Activated naive CD4-positive, alpha-beta T cell treated with anti-CD3 and anti-CD28 coated beads for 36 hours (primary cell): ENCODE results near the gene SPATS1. TPM values are rescaled to one million over a fixed set of nuclear protein-coding genes. Genes with fewer than 3 reads are reported as not detected.

Experiments
- CTCF ChIA-PET: fragments of 350-600 bp; sonication (Branson Sonifier 250); formaldehyde crosslinking; loops from one replicate; lab custom pipeline; 2021; ENCODE audit warnings: antibody characterized with exemption; lab: Charles Lee
- DNase-seq: peaks from one replicate; pipeline ENCODE4 v3.0.0-alpha.2; 2020
- H3K27ac Mint-ChIP-seq: one replicate; pipeline ENCODE4 v1.8.0; 2021; ENCODE audit warnings: mild to moderate bottlenecking, mixed read lengths
- H3K27me3 Mint-ChIP-seq: one replicate; pipeline ENCODE4 v1.8.0; 2021; ENCODE audit warnings: low read depth, mixed read lengths
- H3K36me3 Mint-ChIP-seq: one replicate; pipeline ENCODE4 v1.8.0; 2021; ENCODE audit warnings: low read depth, mixed read lengths
- H3K4me1 Mint-ChIP-seq: one replicate; pipeline ENCODE4 v1.8.0; 2021; ENCODE audit warnings: low read depth, mixed read lengths
- H3K4me3 Mint-ChIP-seq: one replicate; pipeline ENCODE4 v1.8.0; 2021; ENCODE audit warnings: mild to moderate bottlenecking, moderate library complexity, mixed read lengths
- H3K9me3 Mint-ChIP-seq: one replicate; pipeline ENCODE4 v1.8.0; 2021; ENCODE audit warnings: mixed read lengths
- intact Hi-C: fragments of 100-400 bp; cut with micrococcal nuclease; formaldehyde crosslinking; loops from one replicate; pipeline ENCODE4 v1.15.1; 2023
- total RNA-seq, 2 experiments: library from RNA; stranded (reverse); gene quantifications; one replicate each; pipeline ENCODE4 v1.2.3, GENCODE V29; 2021

Gene SPATS1
- total RNA-seq, 2 experiments from 2014 or later: not detected

- DNase-seq: no peak
- no peak overlapping the region for H3K4me3 Mint-ChIP-seq
- H3K36me3 Mint-ChIP-seq: peaks cover 29% of the 10 kb centered on the region
- H3K4me1 Mint-ChIP-seq: no peaks in the 10 kb centered on the region
- H3K27me3 Mint-ChIP-seq: no peaks in the 10 kb centered on the region
- H3K9me3 Mint-ChIP-seq: no peaks in the 10 kb centered on the region
- intact Hi-C loops: loop anchor here (1.0 kb wide), 1 partner anchor 36 kb away; no protein-coding TSS in a partner anchor
- CTCF ChIA-PET: interaction anchor here (0.6 to 7.5 kb wide), 3 partner anchors 29 to 151 kb away, joined by 3 to 108 read pairs (median 4); partner anchors contain the start of gene TMEM151B
- H3K27ac Mint-ChIP-seq: no peak overlapping the region
These were observed 38.6 kb upstream of the SPATS1 start for GRCh38 chr6:44303842-44304241.

GRCh38 chr6:44304282-44305199 is 37.9 kb upstream of the SPATS1 start:
- peak; percentile 34 for DNase-seq
- H3K9me3 Mint-ChIP-seq: no peaks in the 10 kb centered on the region
- H3K27me3 Mint-ChIP-seq: no peaks in the 10 kb centered on the region
- no peak overlapping the region for H3K4me3 Mint-ChIP-seq
- CTCF ChIA-PET: interaction anchor here (0.6 to 7.5 kb wide), 14 partner anchors 9 to 152 kb away, joined by 3 to 108 read pairs (median 4); partner anchors contain the start of genes AARS2, SPATS1 and TMEM151B
- intact Hi-C loops: loop anchor here (1.0 kb wide), 1 partner anchor 36 kb away; no protein-coding TSS in a partner anchor
- peaks cover 29% of the 10 kb centered on the region for H3K36me3 Mint-ChIP-seq
- no peak overlapping the region for H3K27ac Mint-ChIP-seq
- no peaks in the 10 kb centered on the region for H3K4me1 Mint-ChIP-seq

- Mint-ChIP-seq H3K9me3 (no peaks in the 10 kb centered on the region), H3K36me3 (peaks cover 34% of the 10 kb centered on the region), H3K27ac (no peak overlapping the region), H3K27me3 (no peaks in the 10 kb centered on the region), H3K4me3 (no peak overlapping the region), H3K4me1 (no peaks in the 10 kb centered on the region)
- DNase-seq: no peak
- intact Hi-C loops: no loop called here
- CTCF ChIA-PET: interaction anchor here (0.7 to 7.5 kb wide), 16 partner anchors 9 to 144 kb away, joined by 3 to 108 read pairs (median 4); partner anchors contain the start of genes AARS2, SPATS1 and TMEM151B
These were observed 37.2 kb upstream of the SPATS1 start for GRCh38 chr6:44305200-44305725.

GRCh38 chr6:44306710-44307109 is 35.7 kb upstream of the SPATS1 start:
- CTCF ChIA-PET: interaction anchor here (7.5 kb wide), 1 partner anchor 39 kb away, joined by 108 read pairs; the partner anchor contains the start of gene TMEM151B
- DNase-seq: no peak
- H3K4me1 Mint-ChIP-seq: peaks cover 3% of the 10 kb centered on the region

GRCh38 chr6:44307217-44307616 is 35.2 kb upstream of the SPATS1 start:
- CTCF ChIA-PET: interaction anchor here (7.5 kb wide), 1 partner anchor 39 kb away, joined by 108 read pairs; the partner anchor contains the start of gene TMEM151B
- Mint-ChIP-seq H3K9me3 (no peaks in the 10 kb centered on the region), H3K27ac (no peak overlapping the region), H3K36me3 (peaks cover 31% of the 10 kb centered on the region), H3K27me3 (no peaks in the 10 kb centered on the region), H3K4me1 (peaks cover 8% of the 10 kb centered on the region), H3K4me3 (no peak overlapping the region)
- DNase-seq: no peak
- intact Hi-C loops: no loop called here

More at GRCh38 chr6:44306710-44307109, 35.7 kb upstream of the SPATS1 start:
- Mint-ChIP-seq H3K9me3 (no peaks in the 10 kb centered on the region), H3K4me3 (no peak overlapping the region), H3K27ac (no peak overlapping the region), H3K27me3 (no peaks in the 10 kb centered on the region), H3K36me3 (peaks cover 31% of the 10 kb centered on the region)
- intact Hi-C loops: no loop called here

- no peak for DNase-seq
- Mint-ChIP-seq H3K27ac (peak overlapping the region; percentile 37), H3K4me3 (no peak overlapping the region), H3K9me3 (no peaks in the 10 kb centered on the region), H3K4me1 (peaks cover 17% of the 10 kb centered on the region), H3K36me3 (peaks cover 23% of the 10 kb centered on the region), H3K27me3 (no peaks in the 10 kb centered on the region)
- CTCF ChIA-PET: interaction anchor here (0.6 to 2.1 kb wide), 5 partner anchors 9 to 41 kb away, joined by 3 to 10 read pairs (median 3); no protein-coding TSS in a partner anchor
- intact Hi-C loops: no loop called here
These were observed 33.4 kb upstream of the SPATS1 start for GRCh38 chr6:44309092-44309491.

GRCh38 chr6:44309631-44310030 is 32.8 kb upstream of the SPATS1 start:
- Mint-ChIP-seq H3K27ac (peak overlapping the region; percentile 22), H3K36me3 (peaks cover 23% of the 10 kb centered on the region), H3K4me1 (peaks cover 17% of the 10 kb centered on the region), H3K4me3 (no peak overlapping the region), H3K9me3 (no peaks in the 10 kb centered on the region), H3K27me3 (no peaks in the 10 kb centered on the region)
- CTCF ChIA-PET: interaction anchor here (0.6 to 2.1 kb wide), 5 partner anchors 10 to 42 kb away, joined by 3 to 10 read pairs (median 3); no protein-coding TSS in a partner anchor
- intact Hi-C loops: loop anchor here (5.0 kb wide), 1 partner anchor 87 kb away; the partner anchor contains the start of gene SLC29A1
- DNase-seq: no peak

GRCh38 chr6:44310241-44310640 is 32.2 kb upstream of the SPATS1 start:
- DNase-seq: no peak
- Mint-ChIP-seq H3K4me1 (peaks cover 17% of the 10 kb centered on the region), H3K27ac (no peak overlapping the region), H3K27me3 (no peaks in the 10 kb centered on the region), H3K4me3 (no peak overlapping the region), H3K9me3 (no peaks in the 10 kb centered on the region), H3K36me3 (peaks cover 20% of the 10 kb centered on the region)
- CTCF ChIA-PET: interaction anchor here (2.1 kb wide), 1 partner anchor 42 kb away, joined by 10 read pairs; no protein-coding TSS in a partner anchor
- intact Hi-C loops: loop anchor here (5.0 kb wide), 1 partner anchor 88 kb away; the partner anchor contains the start of gene SLC29A1

- Mint-ChIP-seq H3K4me3 (no peak overlapping the region), H3K4me1 (peaks cover 17% of the 10 kb centered on the region), H3K9me3 (no peaks in the 10 kb centered on the region), H3K27ac (no peak overlapping the region), H3K27me3 (no peaks in the 10 kb centered on the region), H3K36me3 (peaks cover 17% of the 10 kb centered on the region)
- DNase-seq: no peak
- CTCF ChIA-PET: interaction anchor here (0.9 to 1.0 kb wide), 2 partner anchors 10 to 25 kb away, joined by 3 to 7 read pairs; no protein-coding TSS in a partner anchor
- intact Hi-C loops: loop anchor here (5.0 kb wide), 1 partner anchor 89 kb away; the partner anchor contains the start of gene SLC29A1
These were observed 31.1 kb upstream of the SPATS1 start for GRCh38 chr6:44311304-44311703.

- Mint-ChIP-seq H3K27ac (peak overlapping the region; percentile 22), H3K9me3 (no peaks in the 10 kb centered on the region)
These were observed 30.7 kb upstream of the SPATS1 start for GRCh38 chr6:44311767-44312166.

GRCh38 chr6:44312901-44313788 is 29.3 kb upstream of the SPATS1 start, which contains the start of gene AARS2:
AARS2 (minus strand) TSS chr6:44313347; CDS start chr6:44313323, 24 bp downstream.
- Mint-ChIP-seq H3K27ac (peak within 1 kb of the TSS; percentile 79), H3K4me3 (peak within 1 kb of the TSS; percentile 96), H3K4me1 (peaks cover 17% of the 10 kb centered on the region), H3K27me3 (no peaks in the 10 kb centered on the region), H3K9me3 (no peaks in the 10 kb centered on the region), H3K36me3 (peaks cover 14% of the 10 kb centered on the region)
- intact Hi-C loops: loop anchor here (1.0 to 5.0 kb wide), 5 partner anchors 25 to 91 kb away; partner anchors contain the start of genes CDC5L, HSP90AB1, NFKBIE and SLC29A1
- CTCF ChIA-PET: interaction anchor here (0.6 to 3.9 kb wide), 25 partner anchors 8 to 151 kb away, joined by 3 to 41 read pairs (median 4); partner anchors contain the start of genes CDC5L and TMEM151B
- peak; percentile 95 for DNase-seq

More at GRCh38 chr6:44311767-44312166, 30.7 kb upstream of the SPATS1 start:
- intact Hi-C loops: loop anchor here (5.0 kb wide), 1 partner anchor 89 kb away; the partner anchor contains the start of gene SLC29A1
- Mint-ChIP-seq H3K4me1 (peaks cover 17% of the 10 kb centered on the region), H3K27me3 (no peaks in the 10 kb centered on the region), H3K36me3 (peaks cover 17% of the 10 kb centered on the region), H3K4me3 (peak overlapping the region; percentile 96)
- DNase-seq: no peak
- CTCF ChIA-PET: interaction anchor here (0.9 to 3.9 kb wide), 6 partner anchors 10 to 88 kb away, joined by 3 to 41 read pairs (median 6); partner anchors contain the start of gene TMEM151B
